ENCODE results near the gene THSD7B.

The THSD7B gene

GRCh38 chr2:137157851-137158250, 392.5 kb downstream of the THSD7B start:
- Histone ChIP-seq H3K27me3 (ENCODE audit: control insufficient read depth, insufficient read depth, low read length) (no peaks in the 10 kb centered on the region), H3K9ac (ENCODE audit: low read depth, low read length) (no peak overlapping the region), H3K36me3 (ENCODE audit: insufficient read depth, low read length) (no peaks in the 10 kb centered on the region), H3K4me2 (ENCODE audit: low read length) (no peak overlapping the region), H3K4me3 (ENCODE audit: low read length) (no peak overlapping the region), H3K9me3 (replicated peaks; ENCODE audit: low read length) (no peaks in the 10 kb centered on the region), H3K4me1 (ENCODE audit: control insufficient read depth, insufficient read depth, low read length) (peaks cover 40% of the 10 kb centered on the region)

DNA sequence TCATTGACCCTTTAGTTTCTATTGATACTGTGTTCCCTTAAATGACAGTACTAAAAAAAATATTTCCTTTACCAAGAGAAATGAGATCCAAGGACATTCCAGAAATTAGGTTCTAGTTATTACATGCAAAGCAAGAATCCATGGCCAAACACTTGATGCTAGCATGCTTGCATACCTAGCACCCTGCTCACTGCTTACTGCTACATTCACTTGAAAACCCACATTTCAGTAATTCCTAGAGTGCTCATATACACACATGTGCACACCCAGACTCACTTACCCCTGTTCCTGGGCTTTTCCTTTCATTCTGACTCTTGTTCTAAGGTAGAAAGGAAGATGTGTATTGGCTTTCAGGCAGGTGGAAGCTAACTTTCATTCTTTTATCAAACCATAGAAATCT, 395.9 kb downstream of the THSD7B start:
- no peaks in the 10 kb centered on the region for H3K9me3 ChIP-seq (replicated peaks; ENCODE audit: low read length)
- no peak overlapping the region for H3K4me2 ChIP-seq (ENCODE audit: low read length)

GRCh38 chr2:137165968-137166367, 400.6 kb downstream of the THSD7B start:
- H3K9ac ChIP-seq (ENCODE audit: low read depth, low read length), result no peak overlapping the region
- no peaks in the 10 kb centered on the region for H3K36me3 ChIP-seq (ENCODE audit: insufficient read depth, low read length)
- H3K9me3 ChIP-seq (replicated peaks; ENCODE audit: low read length), result no peaks in the 10 kb centered on the region
- no peaks in the 10 kb centered on the region for H3K27me3 ChIP-seq (ENCODE audit: control insufficient read depth, insufficient read depth, low read length)
- H3K4me3 ChIP-seq (ENCODE audit: low read length), result no peak overlapping the region
- H3K4me2 ChIP-seq (ENCODE audit: low read length), result no peak overlapping the region
- H3K4me1 ChIP-seq (ENCODE audit: control insufficient read depth, insufficient read depth, low read length), result peaks cover 10% of the 10 kb centered on the region

More for the DNA sequence above, 395.9 kb downstream of the THSD7B start:
- no peaks in the 10 kb centered on the region for H3K36me3 ChIP-seq (ENCODE audit: insufficient read depth, low read length)
- no peak overlapping the region for H3K9ac ChIP-seq (ENCODE audit: low read depth, low read length)
- H3K27me3 ChIP-seq (ENCODE audit: control insufficient read depth, insufficient read depth, low read length), result no peaks in the 10 kb centered on the region
- peaks cover 15% of the 10 kb centered on the region for H3K4me1 ChIP-seq (ENCODE audit: control insufficient read depth, insufficient read depth, low read length)
- H3K4me3 ChIP-seq (ENCODE audit: low read length), result no peak overlapping the region

DNA sequence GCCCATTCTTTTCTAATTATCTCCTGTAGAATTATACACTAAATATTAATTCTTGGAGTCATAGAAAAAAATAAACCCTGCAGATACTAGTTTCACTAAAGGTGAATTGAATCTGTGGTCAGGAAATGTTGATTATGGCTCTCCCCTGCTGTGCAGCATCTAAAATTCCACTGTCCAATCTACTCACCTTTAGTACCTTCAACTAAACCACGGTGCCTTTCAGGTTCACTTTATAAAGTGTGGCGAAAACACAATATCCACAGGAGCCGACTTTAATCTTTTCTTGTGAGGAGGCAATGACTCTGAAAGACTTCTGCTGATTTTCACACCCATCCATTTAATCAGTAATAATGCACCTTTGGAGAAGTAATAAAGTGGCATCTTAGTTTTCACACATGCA, 402.3 kb downstream of the THSD7B start:
- Histone ChIP-seq H3K9me3 (replicated peaks; ENCODE audit: low read length) (no peaks in the 10 kb centered on the region), H3K36me3 (ENCODE audit: insufficient read depth, low read length) (no peaks in the 10 kb centered on the region), H3K4me2 (ENCODE audit: low read length) (no peak overlapping the region), H3K9ac (ENCODE audit: low read depth, low read length) (no peak overlapping the region), H3K4me3 (ENCODE audit: low read length) (no peak overlapping the region), H3K27me3 (ENCODE audit: control insufficient read depth, insufficient read depth, low read length) (no peaks in the 10 kb centered on the region), H3K4me1 (ENCODE audit: control insufficient read depth, insufficient read depth, low read length) (peaks cover 20% of the 10 kb centered on the region)

DNA sequence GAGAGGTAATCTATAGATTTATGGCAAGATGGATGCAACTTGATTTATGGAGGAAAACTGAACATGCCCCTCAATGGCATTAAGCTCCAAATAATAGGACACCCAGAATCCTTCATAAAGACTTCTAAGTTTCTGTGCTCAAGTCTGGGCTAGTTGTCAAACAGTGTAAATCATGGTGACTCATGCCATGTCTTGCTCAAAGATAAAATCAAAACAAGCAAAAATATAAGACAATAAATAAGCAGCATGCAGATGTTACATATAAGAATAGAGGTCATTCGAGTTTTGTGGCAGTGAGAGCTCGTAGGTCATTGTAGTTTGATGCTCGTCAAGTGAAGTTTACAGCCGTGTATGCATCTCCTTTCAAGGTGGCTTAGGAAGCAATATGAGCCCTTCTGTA, 403.2 kb downstream of the THSD7B start:
- no peak overlapping the region for H3K9ac ChIP-seq (ENCODE audit: low read depth, low read length)
- H3K36me3 ChIP-seq (ENCODE audit: insufficient read depth, low read length), result no peaks in the 10 kb centered on the region
- no peaks in the 10 kb centered on the region for H3K9me3 ChIP-seq (replicated peaks; ENCODE audit: low read length)
- H3K4me3 ChIP-seq (ENCODE audit: low read length), result no peak overlapping the region
- peaks cover 26% of the 10 kb centered on the region for H3K4me1 ChIP-seq (ENCODE audit: control insufficient read depth, insufficient read depth, low read length)
- H3K27me3 ChIP-seq (ENCODE audit: control insufficient read depth, insufficient read depth, low read length), result no peaks in the 10 kb centered on the region
- H3K4me2 ChIP-seq (ENCODE audit: low read length), result peak overlapping the region; percentile 11

DNA sequence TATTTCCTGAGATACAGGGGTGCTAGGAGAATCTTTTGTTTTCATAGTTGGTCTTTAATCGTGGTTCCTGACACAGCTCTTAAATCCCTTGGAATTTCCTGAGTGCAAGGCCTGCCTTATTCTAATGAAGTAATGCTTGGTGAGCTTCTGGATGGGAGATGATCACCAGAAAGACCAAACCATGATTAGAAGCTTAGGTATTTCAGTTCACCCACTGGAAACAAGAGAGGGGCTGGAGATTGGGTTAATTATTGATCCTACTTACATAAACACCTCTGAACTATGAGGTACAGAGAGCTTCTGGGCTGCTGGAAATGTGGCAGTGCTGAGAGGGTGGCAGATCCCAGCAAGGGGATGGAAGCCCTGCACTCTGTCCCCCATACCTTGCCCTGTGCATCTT, 406.8 kb downstream of the THSD7B start:
- Histone ChIP-seq H3K9me3 (replicated peaks; ENCODE audit: low read length) (no peaks in the 10 kb centered on the region), H3K36me3 (ENCODE audit: insufficient read depth, low read length) (no peaks in the 10 kb centered on the region), H3K4me1 (ENCODE audit: control insufficient read depth, insufficient read depth, low read length) (peaks cover 30% of the 10 kb centered on the region), H3K4me3 (ENCODE audit: low read length) (no peak overlapping the region), H3K27me3 (ENCODE audit: control insufficient read depth, insufficient read depth, low read length) (no peaks in the 10 kb centered on the region), H3K4me2 (ENCODE audit: low read length) (no peak overlapping the region), H3K9ac (ENCODE audit: low read depth, low read length) (no peak overlapping the region)

DNA sequence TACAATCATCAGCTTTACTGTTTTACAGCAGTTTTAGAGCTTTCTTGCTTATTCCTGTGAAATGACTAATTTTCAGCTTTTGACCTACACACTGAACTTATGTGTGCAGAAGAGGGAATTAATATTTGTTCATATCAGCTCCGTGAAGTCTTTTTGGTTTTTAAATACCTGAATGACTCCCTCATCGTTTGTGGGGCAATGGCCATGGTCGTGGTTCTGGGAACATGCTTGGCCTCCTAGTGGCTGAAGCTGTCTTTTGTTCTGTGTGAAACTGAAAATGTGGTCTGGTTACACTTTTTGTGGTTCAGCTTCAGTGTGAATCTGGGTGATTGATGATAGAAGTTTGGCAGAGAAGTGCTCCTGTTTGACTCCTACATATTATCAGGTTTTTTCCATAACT, 408.1 kb downstream of the THSD7B start:
- Histone ChIP-seq H3K4me2 (ENCODE audit: low read length) (no peak overlapping the region), H3K9ac (ENCODE audit: low read depth, low read length) (no peak overlapping the region), H3K27me3 (ENCODE audit: control insufficient read depth, insufficient read depth, low read length) (no peaks in the 10 kb centered on the region), H3K9me3 (replicated peaks; ENCODE audit: low read length) (no peaks in the 10 kb centered on the region), H3K4me3 (ENCODE audit: low read length) (no peak overlapping the region), H3K4me1 (ENCODE audit: control insufficient read depth, insufficient read depth, low read length) (peaks cover 29% of the 10 kb centered on the region), H3K36me3 (ENCODE audit: insufficient read depth, low read length) (no peaks in the 10 kb centered on the region)

DNA sequence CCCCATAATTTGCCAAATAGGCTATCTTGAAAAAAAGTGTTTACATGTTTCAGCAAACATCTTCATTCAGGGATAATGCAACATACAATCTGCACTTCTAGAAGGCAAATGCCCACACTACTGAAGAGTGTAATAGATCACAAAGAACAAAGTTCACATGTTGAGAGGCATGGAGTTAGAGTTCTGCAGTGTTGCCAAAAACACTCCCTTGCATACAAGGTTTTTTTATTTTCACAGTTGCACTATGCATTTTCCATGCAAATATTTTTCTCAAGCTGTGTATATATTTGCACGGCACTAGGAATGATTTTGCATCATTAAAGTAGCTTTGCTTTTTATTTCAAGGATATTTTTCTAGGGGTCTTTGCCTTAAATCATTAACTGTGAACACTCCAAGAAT, 409.9 kb downstream of the THSD7B start:
- H3K9ac ChIP-seq (ENCODE audit: low read depth, low read length), result no peak overlapping the region
- no peaks in the 10 kb centered on the region for H3K27me3 ChIP-seq (ENCODE audit: control insufficient read depth, insufficient read depth, low read length)
- no peaks in the 10 kb centered on the region for H3K9me3 ChIP-seq (replicated peaks; ENCODE audit: low read length)
- no peak overlapping the region for H3K4me3 ChIP-seq (ENCODE audit: low read length)
- H3K36me3 ChIP-seq (ENCODE audit: insufficient read depth, low read length), result no peaks in the 10 kb centered on the region
- peaks cover 42% of the 10 kb centered on the region for H3K4me1 ChIP-seq (ENCODE audit: control insufficient read depth, insufficient read depth, low read length)
- no peak overlapping the region for H3K4me2 ChIP-seq (ENCODE audit: low read length)

GRCh38 chr2:137178951-137179377, 413.6 kb downstream of the THSD7B start:
- Histone ChIP-seq H3K9ac (ENCODE audit: low read depth, low read length) (no peak overlapping the region), H3K4me2 (ENCODE audit: low read length) (peak overlapping the region; percentile 56), H3K4me3 (ENCODE audit: low read length) (peak overlapping the region; percentile 15), H3K4me1 (ENCODE audit: control insufficient read depth, insufficient read depth, low read length) (peaks cover 29% of the 10 kb centered on the region), H3K9me3 (replicated peaks; ENCODE audit: low read length) (no peaks in the 10 kb centered on the region), H3K27me3 (ENCODE audit: control insufficient read depth, insufficient read depth, low read length) (no peaks in the 10 kb centered on the region), H3K36me3 (ENCODE audit: insufficient read depth, low read length) (no peaks in the 10 kb centered on the region)

DNA sequence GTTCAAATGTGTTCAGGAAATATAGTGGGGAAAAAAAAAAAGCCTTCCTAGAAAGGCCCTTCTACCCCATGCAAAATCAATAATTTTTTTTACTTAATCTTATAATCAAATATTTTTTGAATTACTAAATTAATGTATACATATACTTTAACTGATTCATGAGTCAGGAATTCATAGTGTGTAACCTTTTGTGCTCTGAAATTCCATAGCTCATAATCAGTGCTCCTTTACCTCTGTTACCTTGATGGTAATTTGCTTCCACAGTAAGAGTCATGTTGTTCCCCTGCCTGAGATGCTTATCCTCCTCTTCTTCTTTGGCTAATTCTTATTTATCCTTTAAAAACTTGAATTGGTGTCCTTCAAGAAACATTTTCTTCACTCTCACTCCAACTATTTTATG, 414.2 kb downstream of the THSD7B start:
- no peaks in the 10 kb centered on the region for H3K27me3 ChIP-seq (ENCODE audit: control insufficient read depth, insufficient read depth, low read length)
- H3K4me2 ChIP-seq (ENCODE audit: low read length), result peak overlapping the region; percentile 56
- no peak overlapping the region for H3K4me3 ChIP-seq (ENCODE audit: low read length)
- H3K36me3 ChIP-seq (ENCODE audit: insufficient read depth, low read length), result no peaks in the 10 kb centered on the region
- no peak overlapping the region for H3K9ac ChIP-seq (ENCODE audit: low read depth, low read length)
- no peaks in the 10 kb centered on the region for H3K9me3 ChIP-seq (replicated peaks; ENCODE audit: low read length)
- peaks cover 29% of the 10 kb centered on the region for H3K4me1 ChIP-seq (ENCODE audit: control insufficient read depth, insufficient read depth, low read length)

GRCh38 chr2:137180012-137180411, 414.7 kb downstream of the THSD7B start:
- no peak overlapping the region for H3K4me2 ChIP-seq (ENCODE audit: low read length)
- H3K4me1 ChIP-seq (ENCODE audit: control insufficient read depth, insufficient read depth, low read length), result peaks cover 29% of the 10 kb centered on the region
- H3K9me3 ChIP-seq (replicated peaks; ENCODE audit: low read length), result no peaks in the 10 kb centered on the region
- H3K27me3 ChIP-seq (ENCODE audit: control insufficient read depth, insufficient read depth, low read length), result no peaks in the 10 kb centered on the region
- no peak overlapping the region for H3K4me3 ChIP-seq (ENCODE audit: low read length)
- no peak overlapping the region for H3K9ac ChIP-seq (ENCODE audit: low read depth, low read length)
- H3K36me3 ChIP-seq (ENCODE audit: insufficient read depth, low read length), result no peaks in the 10 kb centered on the region

GRCh38 chr2:137181370-137181769, 416.0 kb downstream of the THSD7B start:
- no peak overlapping the region for H3K4me3 ChIP-seq (ENCODE audit: low read length)
- H3K4me1 ChIP-seq (ENCODE audit: control insufficient read depth, insufficient read depth, low read length), result peaks cover 29% of the 10 kb centered on the region
- no peak overlapping the region for H3K4me2 ChIP-seq (ENCODE audit: low read length)
- no peaks in the 10 kb centered on the region for H3K27me3 ChIP-seq (ENCODE audit: control insufficient read depth, insufficient read depth, low read length)
- no peak overlapping the region for H3K9ac ChIP-seq (ENCODE audit: low read depth, low read length)
- peaks cover 2% of the 10 kb centered on the region for H3K9me3 ChIP-seq (replicated peaks; ENCODE audit: low read length)
- no peaks in the 10 kb centered on the region for H3K36me3 ChIP-seq (ENCODE audit: insufficient read depth, low read length)
